KBM-7 (cell line): ENCODE results near the gene KRT85.

Experiments used
- DNase-seq: peaks from one replicate; pipeline ENCODE4 v3.0.0-alpha.2; 2015
- in situ Hi-C: fragments of 300-500 bp; cut with MboI; formaldehyde crosslinking; loops from 2 replicates; pipeline ENCODE4 v1.14.3; 2020; ENCODE audit warnings: low sequenced_read_pairs, low pct_unique_long_range_greater_than_20kb, mixed read lengths

The KRT85 gene

GRCh38 chr12:52396656-52397055 lies 29.4 kb upstream of the KRT85 start:
- in situ Hi-C loops, result loop anchor here (25.0 kb wide), 1 partner anchor 591 kb away; no protein-coding TSS in a partner anchor
- DNase-seq, result no peak

GRCh38 chr12:52395761-52396434 lies 28.6 kb upstream of the KRT85 start:
- in situ Hi-C loops, result loop anchor here (25.0 kb wide), 1 partner anchor 591 kb away; no protein-coding TSS in a partner anchor

GRCh38 chr12:52394836-52395405 lies 27.6 kb upstream of the KRT85 start:
- in situ Hi-C loops, result loop anchor here (25.0 kb wide), 1 partner anchor 592 kb away; no protein-coding TSS in a partner anchor
- DNase-seq, result no peak

More at GRCh38 chr12:52395761-52396434, 28.6 kb upstream of the KRT85 start:
- peak; percentile 3 for DNase-seq

GRCh38 chr12:52392465-52393007 lies 25.3 kb upstream of the KRT85 start:
- in situ Hi-C loops, result loop anchor here (25.0 kb wide), 1 partner anchor 595 kb away; no protein-coding TSS in a partner anchor

GRCh38 chr12:52391618-52392002 lies 24.3 kb upstream of the KRT85 start:
- DNase-seq, result no peak
- in situ Hi-C loops, result loop anchor here (25.0 kb wide), 1 partner anchor 596 kb away; no protein-coding TSS in a partner anchor

More at GRCh38 chr12:52392465-52393007, 25.3 kb upstream of the KRT85 start:
- DNase-seq, result no peak

GRCh38 chr12:52390739-52391617 lies 23.7 kb upstream of the KRT85 start:
- DNase-seq, result peak; percentile 11

GRCh38 chr12:52389313-52390207 lies 22.3 kb upstream of the KRT85 start:
- in situ Hi-C loops, result loop anchor here (25.0 kb wide), 1 partner anchor 598 kb away; no protein-coding TSS in a partner anchor

More at GRCh38 chr12:52390739-52391617, 23.7 kb upstream of the KRT85 start:
- in situ Hi-C loops, result loop anchor here (25.0 kb wide), 1 partner anchor 596 kb away; no protein-coding TSS in a partner anchor

GRCh38 chr12:52387859-52388258 lies 20.6 kb upstream of the KRT85 start:
- in situ Hi-C loops, result loop anchor here (25.0 kb wide), 1 partner anchor 599 kb away; no protein-coding TSS in a partner anchor
- no peak for DNase-seq

More at GRCh38 chr12:52389313-52390207, 22.3 kb upstream of the KRT85 start:
- no peak for DNase-seq

GRCh38 chr12:52385226-52385702 lies 18.0 kb upstream of the KRT85 start, which contains the start of gene KRT84:
Gene KRT84 (minus strand): TSS chr12:52385652. CDS start chr12:52385585, 67 bp downstream.
- in situ Hi-C loops, result loop anchor here (25.0 kb wide), 1 partner anchor 602 kb away; no protein-coding TSS in a partner anchor
- no peak for DNase-seq

- in situ Hi-C loops, result loop anchor here (25.0 kb wide), 1 partner anchor 604 kb away; no protein-coding TSS in a partner anchor
Measured at GRCh38 chr12:52383331-52383730, 16.1 kb upstream of the KRT85 start.

GRCh38 chr12:52382854-52383253 lies 15.6 kb upstream of the KRT85 start:
- DNase-seq, result no peak
- in situ Hi-C loops, result loop anchor here (25.0 kb wide), 1 partner anchor 604 kb away; no protein-coding TSS in a partner anchor

More at GRCh38 chr12:52383331-52383730, 16.1 kb upstream of the KRT85 start:
- DNase-seq, result no peak

- in situ Hi-C loops, result loop anchor here (25.0 kb wide), 1 partner anchor 606 kb away; no protein-coding TSS in a partner anchor
Measured at GRCh38 chr12:52381206-52381605, 13.9 kb upstream of the KRT85 start.

GRCh38 chr12:52380271-52380694 lies 13.0 kb upstream of the KRT85 start:
- peak; percentile 17 for DNase-seq
- in situ Hi-C loops, result loop anchor here (25.0 kb wide), 1 partner anchor 607 kb away; no protein-coding TSS in a partner anchor

More at GRCh38 chr12:52381206-52381605, 13.9 kb upstream of the KRT85 start:
- DNase-seq, result no peak

- no peak for DNase-seq
- in situ Hi-C loops, result loop anchor here (10.0 to 25.0 kb wide), 2 partner anchors 495 to 608 kb away; no protein-coding TSS in a partner anchor
Measured at GRCh38 chr12:52379536-52379935, 12.3 kb upstream of the KRT85 start.

- in situ Hi-C loops, result loop anchor here (10.0 to 25.0 kb wide), 2 partner anchors 497 to 609 kb away; no protein-coding TSS in a partner anchor
- no peak for DNase-seq
Measured at GRCh38 chr12:52378091-52378490, 10.8 kb upstream of the KRT85 start.

GRCh38 chr12:52377266-52377665 lies 10.0 kb upstream of the KRT85 start:
- in situ Hi-C loops, result loop anchor here (10.0 to 25.0 kb wide), 2 partner anchors 498 to 610 kb away; no protein-coding TSS in a partner anchor
- DNase-seq, result no peak
